BJ (cell line): Measurements from ENCODE around the gene CYP46A1. TPM values are rescaled to one million over a fixed set of nuclear protein-coding genes. Genes with fewer than 3 reads are reported as not detected.

Experiments used
- CTCF ChIA-PET: fragments of 350-600 bp; formaldehyde crosslinking; extraction: SDS; loops from one replicate; lab custom pipeline; 2021; ENCODE audit warnings: antibody characterized with exemption, inconsistent platforms; lab: Yijun Ruan, JAX
- POLR2A ChIA-PET: fragments of 300-600 bp; sonication (Branson Sonifier 250); formaldehyde crosslinking; extraction: SDS; loops from one replicate; lab custom pipeline; 2021; ENCODE audit warnings: antibody characterized with exemption; lab: Charles Lee
- DNase-seq: peaks from one replicate; pipeline ENCODE4 v3.0.0-alpha.2; 2011; ENCODE audit warnings: low read depth
- H3K27me3 ChIP-seq: 2 replicates; pipeline ENCODE4 v1.6.0; 2011; ENCODE audit warnings: low read length; ENCODE audit not compliant: control insufficient read depth, insufficient read depth
- H3K36me3 ChIP-seq: 2 replicates; pipeline ENCODE4 v1.5.1; 2011; ENCODE audit warnings: low read length; ENCODE audit not compliant: control insufficient read depth, insufficient read depth
- H3K4me3 ChIP-seq: 2 replicates; pipeline ENCODE4 v1.5.1; 2011; ENCODE audit warnings: low read depth, mild to moderate bottlenecking, control low read depth, low read length
- polyA plus RNA-seq: library from polyadenylated mRNA; depleted of rRNA; stranded (reverse); fragments of >200 nt; gene quantifications from 2 replicates; pipeline ENCODE4 v1.2.3, GENCODE V29; 2011
- TF ChIP-seq, protein P1 (sequence below): IDR thresholded peaks from 2 replicates; pipeline ENCODE4 v1.5.1; 2011; ENCODE audit warnings: low read depth, mild to moderate bottlenecking, control low read depth, inconsistent platforms, low read length, moderate library complexity; ENCODE audit not compliant: insufficient read depth

The CYP46A1 gene
- polyA plus RNA-seq, 1 experiment = 0.06 TPM

- Histone ChIP-seq H3K36me3 (no peaks in the 10 kb centered on the region), H3K4me3 (no peak overlapping the region), H3K27me3 (peaks cover 3% of the 10 kb centered on the region; the same call in 1 of the 2 replicates)
- ChIA-PET CTCF (interaction anchor here (0.8 to 1.2 kb wide), 3 partner anchors 9 to 23 kb away, joined by 3 to 4 read pairs (median 3); no protein-coding TSS in a partner anchor), POLR2A (no interaction called here)
- DNase-seq = no peak
- TF ChIP-seq, protein P1, sequence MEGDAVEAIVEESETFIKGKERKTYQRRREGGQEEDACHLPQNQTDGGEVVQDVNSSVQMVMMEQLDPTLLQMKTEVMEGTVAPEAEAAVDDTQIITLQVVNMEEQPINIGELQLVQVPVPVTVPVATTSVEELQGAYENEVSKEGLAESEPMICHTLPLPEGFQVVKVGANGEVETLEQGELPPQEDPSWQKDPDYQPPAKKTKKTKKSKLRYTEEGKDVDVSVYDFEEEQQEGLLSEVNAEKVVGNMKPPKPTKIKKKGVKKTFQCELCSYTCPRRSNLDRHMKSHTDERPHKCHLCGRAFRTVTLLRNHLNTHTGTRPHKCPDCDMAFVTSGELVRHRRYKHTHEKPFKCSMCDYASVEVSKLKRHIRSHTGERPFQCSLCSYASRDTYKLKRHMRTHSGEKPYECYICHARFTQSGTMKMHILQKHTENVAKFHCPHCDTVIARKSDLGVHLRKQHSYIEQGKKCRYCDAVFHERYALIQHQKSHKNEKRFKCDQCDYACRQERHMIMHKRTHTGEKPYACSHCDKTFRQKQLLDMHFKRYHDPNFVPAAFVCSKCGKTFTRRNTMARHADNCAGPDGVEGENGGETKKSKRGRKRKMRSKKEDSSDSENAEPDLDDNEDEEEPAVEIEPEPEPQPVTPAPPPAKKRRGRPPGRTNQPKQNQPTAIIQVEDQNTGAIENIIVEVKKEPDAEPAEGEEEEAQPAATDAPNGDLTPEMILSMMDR = no peak
Measured at GRCh38 chr14:99707420-99707819, 23.3 kb downstream of the CYP46A1 start.

GRCh38 chr14:99707921-99708320 lies 23.8 kb downstream of the CYP46A1 start:
- no peak for DNase-seq
- H3K4me3 ChIP-seq = no peak overlapping the region
- TF ChIP-seq, protein P1 = no peak
- no peaks in the 10 kb centered on the region for H3K36me3 ChIP-seq
- POLR2A ChIA-PET = no interaction called here
- H3K27me3 ChIP-seq = peaks cover 3% of the 10 kb centered on the region; the same call in 1 of the 2 replicates
- CTCF ChIA-PET = interaction anchor here (1.2 kb wide), 1 partner anchor 22 kb away, joined by 3 read pairs; no protein-coding TSS in a partner anchor

- POLR2A ChIA-PET = no interaction called here
- TF ChIP-seq, protein P1 = no peak
- no peaks in the 10 kb centered on the region for H3K36me3 ChIP-seq
- CTCF ChIA-PET = no interaction called here
- no peak overlapping the region for H3K4me3 ChIP-seq
- DNase-seq = no peak
- peaks cover 3% of the 10 kb centered on the region; the same call in 1 of the 2 replicates for H3K27me3 ChIP-seq
Measured at GRCh38 chr14:99708449-99708848, 24.4 kb downstream of the CYP46A1 start.

DNA sequence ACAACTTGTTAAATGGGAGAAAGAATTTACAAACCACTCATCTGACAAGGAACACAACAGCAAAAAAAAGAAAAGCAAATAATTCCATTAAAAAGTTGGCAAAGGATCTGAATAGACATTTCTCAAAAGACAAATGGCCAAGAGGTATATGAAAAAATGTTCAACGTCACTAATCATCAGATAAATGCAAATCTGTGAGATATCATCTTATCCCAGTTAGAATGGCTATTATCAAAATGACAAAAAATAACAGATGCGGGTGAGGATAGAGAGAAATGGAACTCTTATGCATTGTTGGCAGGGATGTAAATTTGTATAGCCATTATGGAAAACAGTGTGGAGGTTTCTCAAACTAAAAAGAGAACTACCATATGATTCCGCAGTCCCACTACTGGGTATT lies 29.9 kb downstream of the CYP46A1 start:
- POLR2A ChIA-PET = no interaction called here
- CTCF ChIA-PET = no interaction called here
- H3K4me3 ChIP-seq = no peak overlapping the region
- TF ChIP-seq, protein P1 = no peak
- H3K36me3 ChIP-seq = no peaks in the 10 kb centered on the region
- no peak for DNase-seq
- H3K27me3 ChIP-seq = peaks cover 7% of the 10 kb centered on the region

GRCh38 chr14:99715266-99716000 lies 31.3 kb downstream of the CYP46A1 start:
- H3K4me3 ChIP-seq = no peak overlapping the region
- DNase-seq = no peak
- POLR2A ChIA-PET = no interaction called here
- H3K36me3 ChIP-seq = no peaks in the 10 kb centered on the region
- H3K27me3 ChIP-seq = peaks cover 8% of the 10 kb centered on the region
- CTCF ChIA-PET = interaction anchor here (1.0 to 3.1 kb wide), 5 partner anchors 8 to 27 kb away, joined by 3 to 14 read pairs (median 4); no protein-coding TSS in a partner anchor
- TF ChIP-seq, protein P1 = no peak
